HAP-1 (cell line): Measurements from ENCODE around the gene PTPRJ.
"Not testable (repeated sequence)": the region's sequence is repeated elsewhere in the genome, so short reads cannot be mapped to it uniquely, and the experiment has no call there.

Experiments
- DNase-seq, 2 experiments: peaks; one replicate each; pipeline ENCODE4 v3.0.0-alpha.2; 2016 to 2020; ENCODE audit warnings: low spot score in 2 of 2
- H3K27me3 ChIP-seq: fragments of 250-450 bp; sonication (Bioruptor Pico); 2 replicates; pipeline ENCODE4 v1.5.1; 2020; ENCODE audit warnings: low read depth, mild to moderate bottlenecking, moderate library complexity
- H3K36me3 ChIP-seq: fragments of 250-450 bp; sonication (Bioruptor Pico); replicated peaks from 2 replicates; pipeline ENCODE4 v1.5.1; 2020; ENCODE audit warnings: mild to moderate bottlenecking
- H3K4me1 ChIP-seq: fragments of 250-450 bp; sonication (Bioruptor Pico); 2 replicates; pipeline ENCODE4 v1.5.1; 2020; ENCODE audit warnings: mild to moderate bottlenecking
- H3K4me3 ChIP-seq: fragments of 250-450 bp; sonication (Bioruptor Pico); 2 replicates; pipeline ENCODE4 v1.5.1; 2020; ENCODE audit warnings: mild to moderate bottlenecking, moderate library complexity
- H3K9me3 ChIP-seq: fragments of 250-450 bp; sonication (Bioruptor Pico); 2 replicates; pipeline ENCODE4 v1.5.1; 2020; ENCODE audit warnings: mild to moderate bottlenecking, moderate library complexity
- in situ Hi-C: fragments of 300-500 bp; cut with MboI; formaldehyde crosslinking; loops from 3 replicates; pipeline ENCODE4 v1.14.3; 2020; ENCODE audit warnings: low sequenced_read_pairs, inconsistent platforms, mixed read lengths

Gene PTPRJ

DNA sequence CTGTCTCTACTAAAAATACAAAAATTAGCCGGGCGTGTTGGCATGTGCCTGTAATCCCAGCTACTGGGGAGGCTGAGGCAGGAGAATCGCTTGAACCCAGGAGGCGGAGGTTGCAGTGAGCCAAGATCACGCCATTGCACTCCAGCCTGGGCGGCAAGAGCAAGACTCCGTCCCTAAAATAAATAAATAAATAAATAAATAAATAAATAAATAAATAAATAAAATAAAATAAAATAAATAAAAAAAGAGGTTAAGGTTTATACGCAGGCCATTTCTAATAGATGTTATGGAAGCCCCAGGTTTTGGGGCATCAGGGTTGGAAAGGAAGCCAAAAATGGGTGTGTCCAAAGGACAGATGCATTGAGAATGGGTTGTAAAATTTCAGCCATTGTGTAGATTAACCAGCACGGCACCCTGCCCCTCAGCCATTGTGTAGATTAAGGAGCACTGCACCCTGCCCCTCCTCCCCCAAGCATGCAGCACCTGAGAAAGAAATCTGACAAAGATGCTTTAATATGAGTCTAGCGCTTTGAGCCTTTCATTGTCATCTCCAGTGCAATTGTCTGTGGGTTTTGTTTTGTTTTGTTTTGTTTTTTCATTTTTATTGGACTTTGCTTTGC, 41.0 kb downstream of the PTPRJ start:
- H3K27me3 ChIP-seq, in situ Hi-C loops: not testable (repeated sequence)

DNA sequence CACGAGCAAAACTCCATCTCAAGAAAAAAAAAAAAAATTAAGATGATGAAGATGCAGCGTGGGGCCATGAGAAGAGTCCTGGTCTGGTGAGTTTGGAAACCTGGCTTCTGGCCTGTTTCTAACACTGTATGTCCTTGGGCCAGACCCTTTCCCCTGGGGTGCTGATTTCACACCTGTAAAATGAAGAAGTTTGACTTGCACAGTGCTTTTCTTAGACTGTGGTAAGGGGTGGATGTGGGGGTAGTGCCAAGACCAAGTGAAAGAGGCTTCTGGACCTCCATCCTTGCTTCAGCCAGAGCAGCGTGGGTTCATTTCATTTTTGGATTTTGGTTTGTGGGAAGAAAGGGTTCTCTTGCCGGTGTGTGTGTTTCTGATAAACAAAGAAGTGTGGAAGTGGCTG, 42.1 kb downstream of the PTPRJ start:
- no peak overlapping the region for H3K4me3 ChIP-seq
- H3K27me3 ChIP-seq, result no peaks in the 10 kb centered on the region
- H3K9me3 ChIP-seq, result no peaks in the 10 kb centered on the region
- no peaks in the 10 kb centered on the region for H3K36me3 ChIP-seq
- peaks cover 40% of the 10 kb centered on the region for H3K4me1 ChIP-seq
- DNase-seq, result no peak
- in situ Hi-C loops, result no loop called here

More for the DNA sequence above, 41.0 kb downstream of the PTPRJ start:
- H3K4me3 ChIP-seq, H3K36me3 ChIP-seq, H3K9me3 ChIP-seq: not testable (repeated sequence)
- DNase-seq, result peak; percentile 72 to 75
- H3K4me1 ChIP-seq, result peaks cover 40% of the 10 kb centered on the region

DNA sequence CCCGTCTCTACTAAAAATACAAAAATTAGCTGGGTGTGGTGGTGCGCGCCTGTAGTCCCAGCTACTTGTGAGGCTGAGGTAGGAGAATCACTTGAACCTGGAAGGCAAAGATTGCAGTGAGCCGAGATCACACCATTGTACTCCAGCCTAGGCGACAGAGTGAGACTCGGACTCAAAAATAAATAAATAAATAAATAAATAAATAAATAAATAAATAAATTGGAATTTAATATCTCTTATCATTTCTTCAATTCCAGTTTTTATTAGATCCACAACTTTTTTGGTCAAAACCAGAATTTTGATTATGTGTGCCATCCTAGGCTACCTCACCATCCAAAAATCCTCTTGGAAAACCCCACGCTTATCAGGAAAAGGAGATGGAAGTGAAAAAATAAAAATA, 43.2 kb downstream of the PTPRJ start:
- in situ Hi-C loops, H3K4me3 ChIP-seq, H3K27me3 ChIP-seq, H3K9me3 ChIP-seq, DNase-seq, H3K36me3 ChIP-seq: not testable (repeated sequence)
- peaks cover 36% of the 10 kb centered on the region for H3K4me1 ChIP-seq

DNA sequence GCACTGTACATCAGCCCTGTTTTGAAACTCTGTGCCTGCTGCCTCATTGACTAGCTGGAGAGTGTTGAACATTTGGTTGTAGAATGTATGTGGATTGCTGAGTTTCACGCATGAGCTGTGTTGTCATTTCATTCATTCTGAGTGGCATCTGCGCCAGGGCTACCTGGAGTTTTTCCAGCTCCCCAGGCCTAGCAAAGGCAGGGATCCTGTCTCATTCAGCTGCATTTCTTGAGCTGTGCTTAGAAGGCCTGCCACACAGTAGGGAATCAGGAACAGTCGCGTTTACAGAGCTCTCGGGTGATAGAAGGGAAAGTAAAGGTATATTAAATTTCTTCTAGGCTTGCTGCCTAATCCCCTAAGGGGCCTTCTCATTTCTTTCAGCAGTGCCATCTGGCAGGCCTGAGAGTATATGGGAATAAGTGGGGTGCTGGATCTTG, 44.3 kb downstream of the PTPRJ start:
- no peak overlapping the region for H3K4me3 ChIP-seq
- H3K9me3 ChIP-seq, result no peaks in the 10 kb centered on the region
- peaks cover 37% of the 10 kb centered on the region for H3K4me1 ChIP-seq
- in situ Hi-C loops, result no loop called here
- no peak for DNase-seq
- no peaks in the 10 kb centered on the region for H3K36me3 ChIP-seq
- H3K27me3 ChIP-seq, result no peaks in the 10 kb centered on the region

DNA sequence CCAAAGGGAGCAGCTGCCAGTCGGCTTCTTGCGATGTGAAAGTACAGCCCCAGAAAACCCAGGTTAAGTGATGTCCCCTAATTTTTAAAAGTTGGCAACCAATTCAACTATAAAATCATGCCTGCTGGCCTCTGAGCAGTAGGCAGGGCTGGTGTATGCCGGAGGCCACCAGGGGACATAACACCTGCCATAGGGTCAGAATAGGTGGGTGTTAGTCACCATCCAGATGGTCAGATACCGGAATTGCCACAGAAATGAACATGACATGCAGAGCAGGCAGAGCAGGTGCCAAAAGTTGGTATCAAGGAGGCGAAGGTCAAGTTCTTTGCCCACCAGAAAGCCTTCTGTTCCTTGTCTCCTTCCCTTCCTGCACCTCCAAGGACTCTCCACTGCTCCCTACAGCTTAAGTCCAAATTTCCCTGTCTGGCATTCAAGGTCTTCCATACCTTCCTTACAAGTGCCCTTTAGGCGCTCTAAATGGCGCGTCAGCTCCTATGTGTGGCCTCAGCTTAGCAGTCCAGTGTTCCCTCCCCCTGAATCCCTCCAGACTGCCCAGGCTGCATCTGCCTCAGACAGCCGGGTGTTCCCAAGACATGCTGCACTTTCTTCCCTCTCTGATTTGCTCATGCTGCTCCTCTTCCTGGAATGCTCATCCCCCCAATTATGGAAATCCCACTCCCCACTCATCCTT, 45.1 kb downstream of the PTPRJ start:
- peaks cover 36% of the 10 kb centered on the region for H3K4me1 ChIP-seq
- in situ Hi-C loops, result no loop called here
- H3K36me3 ChIP-seq, result no peaks in the 10 kb centered on the region
- H3K27me3 ChIP-seq, result no peaks in the 10 kb centered on the region
- no peak for DNase-seq
- H3K4me3 ChIP-seq, result no peak overlapping the region
- no peaks in the 10 kb centered on the region for H3K9me3 ChIP-seq

DNA sequence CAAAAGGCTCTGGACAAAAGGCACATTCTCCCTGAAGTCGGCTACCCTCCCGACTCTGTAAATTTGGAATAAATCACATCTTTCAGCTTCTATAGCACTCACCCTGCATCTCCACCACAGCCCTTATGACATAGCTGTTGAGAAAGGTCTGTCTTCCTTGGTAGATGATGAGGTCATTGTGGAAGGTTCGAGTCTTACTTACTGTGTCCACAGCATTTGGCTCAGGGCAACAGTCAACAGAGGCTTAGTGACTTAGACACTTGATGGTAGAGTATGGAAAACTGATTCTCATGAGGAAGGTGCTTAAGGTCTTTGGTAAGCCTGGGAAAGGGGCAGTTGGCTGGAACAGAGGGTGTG, 45.6 kb downstream of the PTPRJ start:
- no peak overlapping the region for H3K4me3 ChIP-seq
- no peaks in the 10 kb centered on the region for H3K36me3 ChIP-seq
- DNase-seq, result no peak
- peaks cover 36% of the 10 kb centered on the region for H3K4me1 ChIP-seq
- H3K27me3 ChIP-seq, result no peaks in the 10 kb centered on the region
- in situ Hi-C loops, result no loop called here
- no peaks in the 10 kb centered on the region for H3K9me3 ChIP-seq

DNA sequence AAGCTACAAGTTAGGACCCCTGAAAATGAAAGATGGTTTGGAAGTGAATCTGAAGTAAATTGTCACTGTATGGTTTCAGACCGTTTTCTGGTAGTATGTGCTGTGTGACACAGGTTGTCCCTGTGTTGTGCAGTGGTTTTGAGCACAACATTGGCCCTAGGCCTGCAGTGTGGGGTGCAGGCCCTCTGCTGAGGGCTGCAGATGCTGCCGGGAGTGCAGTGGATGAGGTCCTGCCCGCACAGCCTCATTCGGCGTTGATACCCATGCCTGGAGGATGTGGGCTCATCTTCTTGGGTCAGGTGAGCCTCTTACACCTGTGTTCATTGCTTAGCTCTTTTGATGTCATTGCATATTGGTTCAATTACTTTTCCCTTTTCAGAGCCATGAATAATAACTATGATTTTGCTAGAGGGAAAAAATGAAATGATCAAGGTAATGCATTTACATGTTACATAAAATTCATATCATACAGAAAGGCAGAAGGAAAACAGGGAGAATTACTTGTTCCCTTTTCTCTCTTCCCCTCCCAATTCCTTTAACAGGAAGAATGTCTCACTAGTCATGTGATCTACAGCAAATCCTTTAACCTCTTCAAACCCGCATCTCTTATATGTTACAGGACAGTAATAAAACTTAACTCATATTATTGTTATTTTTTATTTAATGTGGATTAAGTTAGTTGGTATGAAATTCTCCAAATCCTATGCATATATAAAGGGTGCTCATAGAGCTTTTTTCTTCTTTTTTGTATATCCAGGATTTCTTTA, 48.7 kb downstream of the PTPRJ start:
- DNase-seq, result no peak
- no peaks in the 10 kb centered on the region for H3K27me3 ChIP-seq
- H3K4me1 ChIP-seq, result peaks cover 38% of the 10 kb centered on the region
- H3K36me3 ChIP-seq, result no peaks in the 10 kb centered on the region
- H3K4me3 ChIP-seq, result no peak overlapping the region
- no peaks in the 10 kb centered on the region for H3K9me3 ChIP-seq
- in situ Hi-C loops, result no loop called here

DNA sequence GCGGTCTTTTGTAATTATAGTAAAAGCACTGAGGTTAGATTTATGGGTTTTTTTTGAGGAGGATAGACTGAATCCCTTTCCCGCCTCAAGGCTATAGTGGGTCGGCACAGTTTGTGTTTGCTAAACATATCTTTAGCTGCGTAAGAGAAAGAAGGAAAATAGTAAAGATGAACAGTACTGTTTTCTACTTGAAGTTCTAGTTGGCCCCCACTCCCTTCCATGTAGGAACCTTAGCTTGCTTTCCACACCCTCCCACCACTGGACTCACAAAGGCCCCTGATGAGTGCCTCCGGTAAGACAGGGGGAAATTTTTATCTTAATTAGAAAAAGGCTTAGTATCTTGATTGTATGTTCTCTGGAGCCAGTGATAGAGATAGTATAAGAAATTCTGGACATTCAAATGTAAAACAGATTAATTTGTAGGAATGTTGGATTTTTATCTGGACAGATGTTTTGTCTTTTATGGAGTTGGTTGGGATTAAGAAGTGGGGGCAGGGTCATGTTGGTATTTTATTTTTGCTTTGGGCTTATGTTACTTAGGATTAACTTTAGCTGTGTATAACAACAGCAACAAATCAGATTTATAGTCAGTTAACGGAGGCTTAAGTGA, 49.4 kb downstream of the PTPRJ start:
- Histone ChIP-seq H3K4me3 (no peak overlapping the region), H3K27me3 (no peaks in the 10 kb centered on the region), H3K9me3 (no peaks in the 10 kb centered on the region), H3K4me1 (peaks cover 39% of the 10 kb centered on the region), H3K36me3 (no peaks in the 10 kb centered on the region)
- in situ Hi-C loops, result no loop called here
- DNase-seq, result peak; percentile 69 to 95

DNA sequence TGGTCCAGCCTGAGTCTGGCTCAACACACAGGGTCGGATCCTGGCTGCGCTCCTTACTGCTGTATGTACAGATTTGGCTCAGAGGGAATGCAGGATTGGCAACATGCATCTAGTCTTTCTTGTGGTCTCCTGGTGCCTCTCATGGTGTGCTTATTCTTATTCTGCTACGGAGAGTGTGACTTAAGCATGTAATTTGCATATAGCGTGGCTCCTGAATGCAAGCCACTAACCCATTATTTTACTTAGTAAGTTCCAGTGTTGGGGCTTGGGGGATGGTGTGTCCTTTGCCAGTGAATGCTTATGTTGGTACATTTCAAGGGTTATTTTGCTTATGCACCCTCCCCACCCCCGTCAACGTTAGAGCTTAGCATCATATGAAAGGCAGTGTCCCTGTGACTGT, 51.2 kb downstream of the PTPRJ start:
- in situ Hi-C loops, result no loop called here
- Histone ChIP-seq H3K4me3 (no peak overlapping the region), H3K4me1 (peaks cover 47% of the 10 kb centered on the region), H3K9me3 (no peaks in the 10 kb centered on the region), H3K27me3 (no peaks in the 10 kb centered on the region), H3K36me3 (no peaks in the 10 kb centered on the region)
- no peak for DNase-seq

DNA sequence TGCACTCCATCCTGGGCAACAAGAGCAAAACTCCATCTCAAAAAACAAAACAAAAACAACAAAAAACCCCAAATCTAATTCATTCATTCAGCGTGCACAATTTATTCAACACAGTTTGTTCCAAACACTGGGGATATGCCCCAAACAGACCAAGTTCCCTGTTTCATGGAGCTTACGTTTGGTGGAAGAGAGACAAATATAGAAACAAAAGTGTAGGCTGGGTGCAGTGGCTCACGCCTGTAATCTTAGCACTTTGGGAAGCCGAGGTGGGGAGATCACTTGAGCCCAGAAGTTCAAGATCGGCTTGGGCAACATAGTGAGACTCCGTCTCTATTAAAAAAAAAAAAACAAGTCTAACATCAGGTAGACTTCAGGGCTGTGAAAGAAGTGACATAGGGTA, 52.4 kb downstream of the PTPRJ start:
- H3K27me3 ChIP-seq, result no peaks in the 10 kb centered on the region
- H3K9me3 ChIP-seq, result no peaks in the 10 kb centered on the region
- no peak for DNase-seq
- peaks cover 47% of the 10 kb centered on the region for H3K4me1 ChIP-seq
- in situ Hi-C loops, result no loop called here
- no peaks in the 10 kb centered on the region for H3K36me3 ChIP-seq
- H3K4me3 ChIP-seq, result no peak overlapping the region

DNA sequence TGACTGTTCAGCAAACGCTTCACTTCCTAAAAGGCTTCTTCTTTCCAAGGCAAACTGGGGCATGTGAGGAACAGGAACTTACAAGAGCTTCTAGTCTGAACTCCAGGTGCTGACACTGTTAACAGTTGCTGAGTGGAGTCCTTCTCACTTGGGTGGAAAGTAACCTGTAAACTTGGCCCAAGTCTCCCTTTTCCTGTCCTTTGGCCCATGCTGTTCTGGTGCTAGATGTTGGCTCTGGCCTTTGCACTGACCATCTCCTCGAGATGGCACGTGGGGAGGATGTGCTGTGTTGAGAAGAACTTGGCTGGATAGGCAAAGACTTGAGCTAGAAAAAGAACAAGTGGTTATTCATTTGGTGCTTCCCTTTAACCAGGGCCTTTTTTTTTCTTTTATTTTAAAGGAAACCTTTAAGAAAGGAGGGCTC, 53.6 kb downstream of the PTPRJ start:
- Histone ChIP-seq H3K4me1 (peaks cover 36% of the 10 kb centered on the region), H3K27me3 (no peaks in the 10 kb centered on the region), H3K36me3 (no peaks in the 10 kb centered on the region), H3K9me3 (no peaks in the 10 kb centered on the region), H3K4me3 (no peak overlapping the region)
- no peak for DNase-seq
- in situ Hi-C loops, result no loop called here

DNA sequence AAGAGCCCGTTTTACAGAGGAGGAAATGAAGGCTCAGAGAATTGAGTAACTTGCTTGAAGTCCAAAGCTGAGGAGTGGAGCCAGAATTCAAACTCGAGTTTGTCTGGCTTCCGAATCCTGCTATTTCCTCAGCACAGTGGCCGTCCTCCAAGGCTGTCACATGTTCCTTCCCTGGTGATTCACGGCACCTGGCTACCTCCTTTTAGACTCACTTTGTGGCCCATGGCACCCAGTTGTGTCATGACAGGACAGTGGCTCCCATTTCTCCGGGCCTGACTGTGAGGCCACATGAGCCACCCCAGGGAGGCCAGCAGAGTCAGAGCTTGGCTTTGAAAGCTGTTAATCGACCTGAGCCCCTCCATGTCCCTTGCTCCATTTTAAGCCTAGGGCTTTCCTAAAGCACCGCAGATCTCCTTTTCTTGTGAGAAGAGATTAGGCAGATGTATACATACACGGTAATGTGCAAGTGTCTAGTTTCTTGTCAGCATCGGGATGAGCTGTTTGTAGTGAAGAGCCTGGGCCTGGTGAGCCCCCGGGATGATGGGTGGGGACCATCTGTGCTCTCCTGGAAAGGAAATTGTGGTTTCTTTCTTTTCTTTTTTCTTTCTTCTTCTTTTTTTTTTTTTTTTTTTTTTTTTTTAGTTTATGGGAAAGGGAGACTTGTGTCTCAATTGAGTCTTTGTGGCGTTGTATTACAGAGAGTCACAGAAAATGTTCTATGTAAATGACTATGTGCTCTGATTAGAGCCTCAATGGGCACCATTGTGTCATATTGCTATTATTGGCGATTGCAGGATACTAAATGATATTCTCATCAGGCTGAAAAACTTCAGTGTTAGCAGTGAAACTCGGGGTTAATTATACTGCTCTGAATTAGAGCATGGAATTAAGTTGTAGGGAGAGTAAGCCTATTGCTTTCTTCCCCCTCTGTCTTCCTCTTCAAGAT, 54.8 kb downstream of the PTPRJ start:
- Histone ChIP-seq H3K9me3 (no peaks in the 10 kb centered on the region), H3K4me3 (no peak overlapping the region), H3K27me3 (no peaks in the 10 kb centered on the region), H3K36me3 (no peaks in the 10 kb centered on the region), H3K4me1 (peaks cover 26% of the 10 kb centered on the region)
- DNase-seq, result no peak
- in situ Hi-C loops, result no loop called here

DNA sequence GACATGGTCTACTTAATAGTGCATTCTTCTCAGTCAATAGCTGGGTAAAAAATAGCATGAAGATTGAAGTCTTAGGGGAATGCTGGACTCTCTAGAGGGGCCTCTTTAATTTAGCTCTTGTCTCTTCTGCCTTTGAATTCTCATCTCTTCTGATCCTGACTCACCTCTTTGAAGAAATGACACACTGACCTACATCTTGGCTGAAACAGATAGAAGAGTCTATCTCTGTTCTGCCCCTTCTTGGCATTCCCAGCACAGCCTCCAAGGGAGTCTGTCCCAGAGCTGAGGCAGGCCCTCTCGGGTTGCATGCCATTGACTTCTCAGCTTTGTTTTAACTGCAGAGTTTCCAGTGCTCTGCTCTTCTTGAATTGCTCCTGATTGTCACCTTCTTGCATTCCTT, 55.7 kb downstream of the PTPRJ start:
- no peaks in the 10 kb centered on the region for H3K27me3 ChIP-seq
- no peaks in the 10 kb centered on the region for H3K9me3 ChIP-seq
- in situ Hi-C loops, result no loop called here
- H3K4me3 ChIP-seq, result no peak overlapping the region
- peaks cover 18% of the 10 kb centered on the region for H3K4me1 ChIP-seq
- H3K36me3 ChIP-seq, result no peaks in the 10 kb centered on the region
- no peak for DNase-seq
